Raji (cell line): ENCODE data around the gene TUBA4B.

Experiments used
- POLR2A ChIP-seq: IDR thresholded peaks from 2 replicates; pipeline ENCODE4 v1.6.1; 2011; ENCODE audit warnings: low read depth, low read length, control low read depth; ENCODE audit not compliant: insufficient read depth

TUBA4B gene

GRCh38 chr2:219252900-219253752 is at the start of gene TUBA4B:
TSS of gene TUBA4B (plus strand) at chr2:219253243. CDS start at chr2:219253408, 165 bp downstream.
- no peak; the same call in 1 of the 2 replicates for TF ChIP-seq POLR2A

GRCh38 chr2:219204425-219205164 is 48.4 kb upstream of the TUBA4B start:
- no peak for TF ChIP-seq POLR2A

- no peak for TF ChIP-seq POLR2A
Measured at GRCh38 chr2:219205165-219205538, 47.9 kb upstream of the TUBA4B start.

GRCh38 chr2:219205981-219206327 is 47.1 kb upstream of the TUBA4B start:
- no peak for TF ChIP-seq POLR2A

GRCh38 chr2:219206328-219207133 is 46.5 kb upstream of the TUBA4B start, which contains the start of gene ZFAND2B:
TSS of gene ZFAND2B (plus strand) at chr2:219206782. CDS start at chr2:219206988, 206 bp downstream.
- TF ChIP-seq POLR2A, result peak; percentile 99

- TF ChIP-seq POLR2A, result no peak
Measured at GRCh38 chr2:219207134-219207883, 45.7 kb upstream of the TUBA4B start.

GRCh38 chr2:219207884-219208740 is 44.9 kb upstream of the TUBA4B start:
- TF ChIP-seq POLR2A, result no peak

GRCh38 chr2:219209236-219210195 is 43.5 kb upstream of the TUBA4B start:
- TF ChIP-seq POLR2A, result no peak

- no peak for TF ChIP-seq POLR2A
Measured at GRCh38 chr2:219210196-219210885, 42.7 kb upstream of the TUBA4B start.

GRCh38 chr2:219210886-219211362 is 42.1 kb upstream of the TUBA4B start:
- no peak for TF ChIP-seq POLR2A

- TF ChIP-seq POLR2A, result no peak
Measured at GRCh38 chr2:219213026-219213415, 40.0 kb upstream of the TUBA4B start.
